ENCODE data around the gene UBE2QL1. TPM values are rescaled to one million over a fixed set of nuclear protein-coding genes. Genes with fewer than 3 reads are reported as not detected.
A peak's percentile ranks its signal among the peaks of the same experiment; 100 is the strongest.

The UBE2QL1 gene
- total RNA-seq, 1 donor from 2014 or later = 2.7 TPM

DNA sequence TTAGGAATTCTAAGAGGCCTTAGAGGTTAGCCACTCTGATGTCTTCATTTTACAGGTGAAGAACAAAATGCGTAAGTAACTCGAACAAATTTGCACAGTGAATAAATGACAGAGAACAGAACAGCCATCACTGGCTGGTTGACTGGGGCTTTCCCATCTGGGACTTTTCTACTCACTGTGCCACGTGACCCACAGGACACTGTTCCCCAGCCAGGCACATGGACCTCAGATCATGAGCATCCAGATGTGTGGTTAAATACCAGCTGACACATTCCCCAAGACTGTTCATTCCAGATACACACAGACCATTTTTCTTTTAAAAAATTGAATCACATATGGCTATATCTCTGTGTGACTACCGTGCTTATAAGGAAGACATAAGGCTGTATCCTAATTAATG is 44.5 kb upstream of the UBE2QL1 start:
- H3K36me3 Mint-ChIP-seq (ENCODE audit: low read depth) = no peaks in the 10 kb centered on the region
- no peak overlapping the region for H3K27ac Mint-ChIP-seq (ENCODE audit: unreplicated experiment)
- DNase-seq (ENCODE audit: low read depth, low spot score) = no peak

DNA sequence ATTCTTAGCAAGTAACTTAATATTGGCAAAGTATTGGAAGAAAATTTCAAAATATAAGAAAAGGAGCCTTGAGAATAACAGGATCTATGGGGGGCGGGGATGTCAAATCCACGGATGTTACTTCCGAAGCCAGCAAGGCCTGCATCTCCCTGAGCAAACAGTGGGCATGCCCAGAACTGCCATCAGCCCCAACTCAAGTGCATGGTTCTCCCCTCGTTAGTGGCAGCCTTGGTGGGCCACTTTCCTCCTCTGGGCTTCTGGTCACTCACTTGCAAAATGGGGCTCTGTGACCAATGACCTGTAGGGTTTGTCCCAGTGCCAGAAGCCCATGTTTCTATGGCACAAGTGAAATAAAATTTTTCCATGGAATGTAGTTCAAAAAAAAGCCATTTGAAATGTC is 43.1 kb upstream of the UBE2QL1 start:
- no peaks in the 10 kb centered on the region for H3K9me3 Mint-ChIP-seq
- H3K27ac Mint-ChIP-seq (ENCODE audit: unreplicated experiment) = no peak overlapping the region
- no peak overlapping the region for H3K4me3 Mint-ChIP-seq
- DNase-seq (ENCODE audit: low read depth, low spot score) = no peak
- no peaks in the 10 kb centered on the region for H3K36me3 Mint-ChIP-seq (ENCODE audit: low read depth)
- H3K4me1 Mint-ChIP-seq = peaks cover 3% of the 10 kb centered on the region
- TF ChIP-seq, protein P1, sequence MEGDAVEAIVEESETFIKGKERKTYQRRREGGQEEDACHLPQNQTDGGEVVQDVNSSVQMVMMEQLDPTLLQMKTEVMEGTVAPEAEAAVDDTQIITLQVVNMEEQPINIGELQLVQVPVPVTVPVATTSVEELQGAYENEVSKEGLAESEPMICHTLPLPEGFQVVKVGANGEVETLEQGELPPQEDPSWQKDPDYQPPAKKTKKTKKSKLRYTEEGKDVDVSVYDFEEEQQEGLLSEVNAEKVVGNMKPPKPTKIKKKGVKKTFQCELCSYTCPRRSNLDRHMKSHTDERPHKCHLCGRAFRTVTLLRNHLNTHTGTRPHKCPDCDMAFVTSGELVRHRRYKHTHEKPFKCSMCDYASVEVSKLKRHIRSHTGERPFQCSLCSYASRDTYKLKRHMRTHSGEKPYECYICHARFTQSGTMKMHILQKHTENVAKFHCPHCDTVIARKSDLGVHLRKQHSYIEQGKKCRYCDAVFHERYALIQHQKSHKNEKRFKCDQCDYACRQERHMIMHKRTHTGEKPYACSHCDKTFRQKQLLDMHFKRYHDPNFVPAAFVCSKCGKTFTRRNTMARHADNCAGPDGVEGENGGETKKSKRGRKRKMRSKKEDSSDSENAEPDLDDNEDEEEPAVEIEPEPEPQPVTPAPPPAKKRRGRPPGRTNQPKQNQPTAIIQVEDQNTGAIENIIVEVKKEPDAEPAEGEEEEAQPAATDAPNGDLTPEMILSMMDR (conservative IDR thresholded peaks at IDR 0.05) = no peak
- peaks cover 44% of the 10 kb centered on the region for H3K27me3 Mint-ChIP-seq (ENCODE audit: low read depth)

More for the DNA sequence above, 44.5 kb upstream of the UBE2QL1 start:
- Mint-ChIP-seq H3K9me3 (no peaks in the 10 kb centered on the region), H3K27me3 (ENCODE audit: low read depth) (peaks cover 51% of the 10 kb centered on the region), H3K4me3 (no peak overlapping the region), H3K4me1 (peaks cover 3% of the 10 kb centered on the region)
- TF ChIP-seq, protein P1 (conservative IDR thresholded peaks at IDR 0.05) = no peak

DNA sequence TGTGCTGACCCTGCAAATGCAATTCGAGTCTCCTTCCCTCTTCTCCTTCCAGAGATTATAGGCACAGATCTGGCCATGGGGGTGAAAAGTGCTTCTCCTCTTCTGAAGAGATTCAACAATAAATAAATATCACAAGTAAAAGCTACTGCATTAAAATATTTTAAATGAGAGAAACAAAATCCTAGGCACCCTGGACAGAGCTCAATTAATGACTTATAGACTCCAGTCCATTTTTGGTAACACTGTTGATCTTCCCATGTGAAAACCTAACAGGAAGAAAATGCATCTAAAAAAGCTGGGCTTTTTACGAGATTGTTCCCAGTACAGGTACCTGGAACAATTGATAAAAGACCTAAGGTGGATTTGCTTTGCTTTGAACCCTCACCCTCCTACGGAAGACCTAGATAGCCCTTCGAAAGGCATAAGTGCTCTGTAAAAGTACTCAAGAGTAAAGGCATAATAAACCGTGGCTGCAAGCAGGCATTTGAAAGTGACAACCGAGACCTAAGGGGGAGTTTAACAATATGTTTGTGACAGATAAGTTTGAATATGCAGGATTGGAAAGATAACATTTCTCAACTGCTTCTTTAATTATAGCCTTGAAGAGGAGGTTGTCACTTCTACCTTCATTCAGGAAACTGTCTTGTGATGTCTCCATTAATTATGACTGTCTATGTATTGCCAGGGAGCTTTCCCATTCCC is 41.0 kb upstream of the UBE2QL1 start:
- Mint-ChIP-seq H3K27me3 (ENCODE audit: low read depth) (peaks cover 31% of the 10 kb centered on the region), H3K36me3 (ENCODE audit: low read depth) (no peaks in the 10 kb centered on the region), H3K4me3 (no peak overlapping the region), H3K9me3 (no peaks in the 10 kb centered on the region), H3K4me1 (peaks cover 3% of the 10 kb centered on the region), H3K27ac (ENCODE audit: unreplicated experiment) (no peak overlapping the region)
- no peak for DNase-seq (ENCODE audit: low read depth, low spot score)
- TF ChIP-seq, protein P1 (conservative IDR thresholded peaks at IDR 0.05) = no peak

DNA sequence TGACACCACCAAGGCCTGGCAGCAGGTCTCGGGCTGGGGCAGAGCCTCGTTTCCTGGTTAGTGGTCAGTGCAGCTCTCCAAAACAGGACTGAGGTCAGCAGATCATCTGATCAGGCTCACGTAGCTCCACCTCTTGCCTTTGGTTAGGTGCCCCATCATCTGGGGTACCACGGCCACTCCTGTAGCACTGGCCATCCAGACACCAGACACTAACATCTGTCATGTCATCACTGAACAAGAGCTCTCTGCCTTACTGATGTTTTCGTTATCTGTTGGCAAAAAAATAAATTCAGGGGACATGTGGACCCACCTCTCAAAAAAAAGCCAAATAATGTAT is 40.4 kb upstream of the UBE2QL1 start:
- H3K4me3 Mint-ChIP-seq = no peak overlapping the region
- peaks cover 3% of the 10 kb centered on the region for H3K4me1 Mint-ChIP-seq
- peaks cover 31% of the 10 kb centered on the region for H3K27me3 Mint-ChIP-seq (ENCODE audit: low read depth)
- H3K36me3 Mint-ChIP-seq (ENCODE audit: low read depth) = no peaks in the 10 kb centered on the region
- H3K27ac Mint-ChIP-seq (ENCODE audit: unreplicated experiment) = peak overlapping the region; percentile 8
- H3K9me3 Mint-ChIP-seq = no peaks in the 10 kb centered on the region
- TF ChIP-seq, protein P1 (conservative IDR thresholded peaks at IDR 0.05) = no peak
- DNase-seq (ENCODE audit: low read depth, low spot score) = no peak

DNA sequence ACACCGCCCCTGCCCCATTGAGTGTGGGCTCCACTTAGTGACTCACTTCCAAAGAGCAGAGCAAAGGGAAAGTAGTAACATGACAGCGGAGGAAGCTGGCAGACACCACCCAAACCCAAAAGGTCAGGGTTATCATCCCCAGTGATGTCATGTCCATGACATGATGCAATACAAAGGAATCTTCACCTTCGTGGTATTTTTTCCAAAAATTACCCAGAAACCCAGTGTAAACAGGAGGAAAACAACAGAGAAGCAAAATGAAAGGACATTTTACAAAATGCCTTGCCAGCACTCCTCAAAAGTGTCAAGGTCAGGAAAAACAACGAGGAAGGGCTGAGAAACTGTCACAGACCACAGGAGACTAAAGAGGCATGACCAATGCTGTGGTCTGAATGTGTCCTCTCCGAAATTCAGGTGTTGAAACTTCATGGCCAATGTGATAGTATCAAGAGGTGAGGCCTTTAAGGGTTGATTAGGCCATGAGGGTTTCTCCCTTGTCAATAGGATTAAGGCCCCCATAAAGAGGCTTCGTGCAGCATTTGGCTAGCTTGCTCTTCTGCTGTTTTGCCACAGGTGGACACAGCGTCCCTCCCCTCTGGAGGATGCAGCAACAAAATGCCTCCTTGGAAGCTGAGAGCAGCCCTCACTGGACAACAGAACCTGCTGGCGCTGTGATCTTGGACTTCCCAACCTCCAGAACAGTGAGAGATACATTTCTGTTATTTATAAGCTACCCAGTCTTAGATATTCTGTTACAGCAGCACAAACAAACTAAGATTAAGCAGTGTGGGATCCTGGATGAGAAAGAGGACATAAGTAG is 39.8 kb upstream of the UBE2QL1 start:
- TF ChIP-seq, protein P1 (conservative IDR thresholded peaks at IDR 0.05) = no peak
- Mint-ChIP-seq H3K4me3 (no peak overlapping the region), H3K4me1 (peaks cover 3% of the 10 kb centered on the region), H3K9me3 (no peaks in the 10 kb centered on the region), H3K27ac (ENCODE audit: unreplicated experiment) (peak overlapping the region; percentile 32), H3K27me3 (ENCODE audit: low read depth) (peaks cover 28% of the 10 kb centered on the region), H3K36me3 (ENCODE audit: low read depth) (no peaks in the 10 kb centered on the region)
- DNase-seq (ENCODE audit: low read depth, low spot score) = no peak
